ENCODE results near the gene DLG2.

DNA sequence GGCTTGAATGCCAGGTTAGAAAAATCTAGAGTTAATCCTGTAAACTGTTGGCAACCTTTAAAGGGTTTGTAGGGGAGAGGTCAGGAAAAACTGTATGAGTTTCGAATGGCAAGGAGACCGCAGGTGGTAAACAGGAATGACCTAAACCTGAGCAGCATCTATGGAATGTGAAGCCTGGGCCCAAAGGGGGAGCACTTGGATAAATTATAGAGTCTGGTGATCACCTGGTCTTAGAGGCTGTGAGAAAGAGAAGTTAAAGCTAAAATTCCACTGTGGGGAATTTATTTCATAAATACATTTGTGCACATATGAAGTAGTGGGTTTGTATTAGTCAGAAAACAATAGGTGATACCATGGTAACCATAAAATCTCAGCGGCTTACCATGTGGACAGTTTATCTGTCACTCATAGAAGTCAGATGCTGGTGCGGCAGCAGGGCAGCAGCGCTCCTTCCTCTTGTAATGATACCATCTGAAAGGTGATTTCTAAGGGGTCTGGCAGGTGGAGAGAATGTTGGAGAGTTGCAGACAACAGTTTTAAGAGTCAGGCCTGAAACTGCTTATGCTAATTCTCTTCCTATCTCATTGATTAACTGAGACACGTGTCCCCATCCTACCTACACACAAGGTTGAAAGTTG is 1236.6 kb downstream of the DLG2 start:
- TF ChIP-seq, protein P1, sequence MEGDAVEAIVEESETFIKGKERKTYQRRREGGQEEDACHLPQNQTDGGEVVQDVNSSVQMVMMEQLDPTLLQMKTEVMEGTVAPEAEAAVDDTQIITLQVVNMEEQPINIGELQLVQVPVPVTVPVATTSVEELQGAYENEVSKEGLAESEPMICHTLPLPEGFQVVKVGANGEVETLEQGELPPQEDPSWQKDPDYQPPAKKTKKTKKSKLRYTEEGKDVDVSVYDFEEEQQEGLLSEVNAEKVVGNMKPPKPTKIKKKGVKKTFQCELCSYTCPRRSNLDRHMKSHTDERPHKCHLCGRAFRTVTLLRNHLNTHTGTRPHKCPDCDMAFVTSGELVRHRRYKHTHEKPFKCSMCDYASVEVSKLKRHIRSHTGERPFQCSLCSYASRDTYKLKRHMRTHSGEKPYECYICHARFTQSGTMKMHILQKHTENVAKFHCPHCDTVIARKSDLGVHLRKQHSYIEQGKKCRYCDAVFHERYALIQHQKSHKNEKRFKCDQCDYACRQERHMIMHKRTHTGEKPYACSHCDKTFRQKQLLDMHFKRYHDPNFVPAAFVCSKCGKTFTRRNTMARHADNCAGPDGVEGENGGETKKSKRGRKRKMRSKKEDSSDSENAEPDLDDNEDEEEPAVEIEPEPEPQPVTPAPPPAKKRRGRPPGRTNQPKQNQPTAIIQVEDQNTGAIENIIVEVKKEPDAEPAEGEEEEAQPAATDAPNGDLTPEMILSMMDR (IDR thresholded peaks at IDR 0.05): no peak
- TF ChIP-seq POLR2A (IDR thresholded peaks at IDR 0.05) (no peak), EP300 (IDR thresholded peaks at IDR 0.05) (no peak)

Data from ovary (tissue), 3 donors.